T-helper 17 cell (primary cell): ENCODE data around the gene ACOX2. TPM values are rescaled to one million over a fixed set of nuclear protein-coding genes. Genes with fewer than 3 reads are reported as not detected.
A peak's percentile ranks its signal among the peaks of the same experiment; 100 is the strongest.

Experiments
- ATAC-seq: fragments of 150-1000 bp; cut with Tn5 transposase; 2 replicates; pipeline ENCODE4 v1.10.0; 2021; ENCODE audit warnings: mild to moderate bottlenecking, moderate library complexity
- DNase-seq, 3 donors: peaks; one replicate each; pipeline versions ENCODE4 v3.0.0 to v3.0.0-alpha.2; 2020 to 2021
- H3K9me3 ChIP-seq: one replicate; pipeline ENCODE4 v1.7.0; 2013; ENCODE audit warnings: low read length, mild to moderate bottlenecking; ENCODE audit not compliant: control insufficient read depth, poor library complexity, severe bottlenecking
- H3K27ac Mint-ChIP-seq: one replicate; pipeline ENCODE4 v1.8.0; 2022; ENCODE audit warnings: mild to moderate bottlenecking, moderate library complexity, mixed read lengths
- H3K27me3 Mint-ChIP-seq: one replicate; pipeline ENCODE4 v1.8.0; 2022; ENCODE audit warnings: mixed read lengths
- H3K36me3 Mint-ChIP-seq: one replicate; pipeline ENCODE4 v1.8.0; 2022; ENCODE audit warnings: low read depth, mixed read lengths
- H3K4me1 Mint-ChIP-seq: one replicate; pipeline ENCODE4 v1.8.0; 2022; ENCODE audit warnings: mild to moderate bottlenecking, mixed read lengths
- H3K4me3 Mint-ChIP-seq: one replicate; pipeline ENCODE4 v1.8.0; 2022; ENCODE audit warnings: mild to moderate bottlenecking, moderate library complexity, mixed read lengths
- total RNA-seq, 4 donors: library from RNA in 2 of 4; stranded (reverse) in 2 of 4; gene quantifications; one replicate each; pipeline ENCODE4 v1.2.3 and lab custom pipeline; 2022 to 2026

Gene ACOX2
- total RNA-seq, 2 donors from 2014 or later, result not detected

DNA sequence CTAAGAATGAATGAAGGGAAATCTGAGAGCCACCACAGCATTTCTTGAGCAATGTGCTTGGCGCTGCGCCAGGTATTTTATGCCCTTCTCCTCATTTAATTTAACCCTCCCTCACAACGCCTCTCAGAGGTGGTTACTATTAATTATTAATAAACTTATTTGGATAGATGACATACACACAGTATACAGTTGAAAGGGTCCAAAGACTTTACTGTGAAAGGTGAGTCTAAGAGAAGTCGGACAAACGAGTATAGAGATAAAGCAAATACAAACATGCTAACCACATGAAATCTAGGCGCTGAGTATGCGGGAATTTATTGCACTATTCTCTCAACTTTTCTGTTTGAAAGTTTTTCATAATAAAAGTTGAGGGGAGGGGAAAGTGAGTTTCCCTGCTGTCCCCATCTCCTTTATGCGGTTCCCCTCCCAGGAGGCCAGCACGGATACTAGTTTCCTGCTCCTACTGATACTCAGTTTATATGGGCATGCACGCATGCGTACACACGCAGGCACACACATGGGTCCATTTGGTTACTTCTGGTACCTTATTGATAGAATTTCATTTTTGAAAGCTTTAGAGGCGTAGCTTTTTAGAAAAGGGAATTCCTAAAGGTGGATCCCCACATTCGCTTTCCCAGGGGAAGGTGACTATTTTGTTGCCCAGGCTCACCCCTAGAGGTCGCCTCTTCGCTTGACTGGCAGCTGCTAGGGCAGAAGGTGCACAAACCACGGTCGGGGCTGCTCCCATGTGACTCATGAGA, 73.6 kb downstream of the ACOX2 start:
- ATAC-seq (peak; percentile 96), DNase-seq (peak; percentile 19 to 42 (median 26))
- H3K27ac Mint-ChIP-seq, result no peak overlapping the region
- H3K36me3 Mint-ChIP-seq, result no peaks in the 10 kb centered on the region
- peaks cover 7% of the 10 kb centered on the region for H3K4me1 Mint-ChIP-seq
- H3K9me3 ChIP-seq, result no peaks in the 10 kb centered on the region
- H3K27me3 Mint-ChIP-seq, result no peaks in the 10 kb centered on the region
- H3K4me3 Mint-ChIP-seq, result no peak overlapping the region

DNA sequence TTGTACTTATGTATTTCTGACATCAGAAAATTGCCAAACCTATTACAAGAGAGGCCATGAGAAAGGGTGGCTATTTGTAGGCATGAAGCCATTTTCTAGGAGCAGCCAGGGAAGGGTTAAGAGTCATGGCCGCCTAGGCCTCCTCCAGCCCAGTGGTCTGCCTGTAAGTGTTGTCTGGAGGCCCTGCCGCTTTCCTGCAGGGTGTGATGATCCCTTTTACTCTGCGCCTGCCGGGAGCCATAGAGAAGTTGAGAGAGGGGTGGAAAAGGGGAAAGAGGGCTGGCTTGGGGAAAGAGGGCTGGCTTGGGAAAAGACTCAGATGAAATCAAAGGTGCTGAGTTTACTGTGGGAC, 74.2 kb downstream of the ACOX2 start:
- H3K27me3 Mint-ChIP-seq, result no peaks in the 10 kb centered on the region
- no peak overlapping the region for H3K27ac Mint-ChIP-seq
- DNase-seq (no peak), ATAC-seq (no peak)
- H3K4me3 Mint-ChIP-seq, result no peak overlapping the region
- H3K9me3 ChIP-seq, result no peaks in the 10 kb centered on the region
- peaks cover 7% of the 10 kb centered on the region for H3K4me1 Mint-ChIP-seq
- H3K36me3 Mint-ChIP-seq, result no peaks in the 10 kb centered on the region

DNA sequence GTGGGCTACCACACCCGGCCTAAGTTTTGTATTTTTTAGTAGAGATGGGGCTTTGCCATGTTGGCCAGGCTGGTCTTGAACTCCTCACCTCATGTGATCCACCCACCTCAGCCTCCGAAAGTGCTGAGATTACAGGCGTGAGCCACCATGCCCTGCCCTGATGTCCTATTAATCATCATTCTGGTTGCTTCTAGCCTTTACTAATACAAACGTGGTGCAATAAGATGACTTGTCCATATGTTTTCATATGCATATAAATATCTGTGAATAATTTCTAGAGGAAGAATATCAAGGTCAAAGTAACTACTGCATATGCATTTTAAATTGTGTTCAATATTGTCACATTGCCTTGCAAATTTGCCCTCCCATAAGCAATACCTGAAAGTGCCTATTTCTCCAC, 77.8 kb downstream of the ACOX2 start:
- Mint-ChIP-seq H3K4me1 (peaks cover 7% of the 10 kb centered on the region), H3K4me3 (no peak overlapping the region), H3K36me3 (peaks cover 2% of the 10 kb centered on the region), H3K27ac (no peak overlapping the region), H3K27me3 (no peaks in the 10 kb centered on the region)
- no peaks in the 10 kb centered on the region for H3K9me3 ChIP-seq
- ATAC-seq (no peak), DNase-seq (no peak)

Other genes starting within 250 kb of the ACOX2 start
- gene RPP14, start 230.9 kb downstream of the ACOX2 start, total RNA-seq, result 10 to 100 TPM; 16.4 to 19.4 TPM
- gene HTD2, start 230.7 kb downstream of the ACOX2 start, total RNA-seq, result 1 to 10 TPM; 6.9 to 7.3 TPM
- gene PXK, start 204.3 kb downstream of the ACOX2 start, total RNA-seq, result 10 to 100 TPM; 20.1 to 23.1 TPM
- gene PDHB, start 103.4 kb downstream of the ACOX2 start, total RNA-seq, result 10 to 100 TPM; 25.6 to 29.9 TPM
- gene KCTD6, start 45.1 kb downstream of the ACOX2 start, total RNA-seq, result 1 to 10 TPM; 7.0 to 8.4 TPM
- gene FAM107A, start 40.2 kb upstream of the ACOX2 start, total RNA-seq, result not detected
- not detected for gene FAM3D, start 129.6 kb upstream of the ACOX2 start, total RNA-seq